HG02623 (cell line): ENCODE results near the gene JADE1.
A peak's percentile ranks its signal among the peaks of the same experiment; 100 is the strongest.

Experiments
- ATAC-seq: cut with Tn5 transposase; IDR thresholded peaks from one replicate; pipeline ENCODE4 v1.9.1; 2021; ENCODE audit warnings: moderate library complexity; ENCODE audit not compliant: unreplicated experiment

Gene JADE1

GRCh38 chr4:128809477-128810330, at the start of gene JADE1:
JADE1 (plus strand) TSS chr4:128809700; CDS start chr4:128831759, 22,059 bp downstream.
- peak; percentile 42 for ATAC-seq

GRCh38 chr4:128766781-128767180, 42.7 kb upstream of the JADE1 start:
- no peak for ATAC-seq

- no peak for ATAC-seq
Measured at GRCh38 chr4:128768373-128768996, 41.0 kb upstream of the JADE1 start.

GRCh38 chr4:128769011-128769410, 40.5 kb upstream of the JADE1 start:
- no peak for ATAC-seq

- no peak for ATAC-seq
Measured at GRCh38 chr4:128770807-128771206, 38.7 kb upstream of the JADE1 start.

GRCh38 chr4:128775477-128775876, 34.0 kb upstream of the JADE1 start:
- ATAC-seq, result no peak

- no peak for ATAC-seq
Measured at GRCh38 chr4:128775916-128776315, 33.6 kb upstream of the JADE1 start.

GRCh38 chr4:128776794-128777216, 32.7 kb upstream of the JADE1 start:
- ATAC-seq, result no peak

GRCh38 chr4:128780688-128781087, 28.8 kb upstream of the JADE1 start:
- ATAC-seq, result no peak

- ATAC-seq, result no peak
Measured at GRCh38 chr4:128782076-128782715, 27.3 kb upstream of the JADE1 start.

- ATAC-seq, result no peak
Measured at GRCh38 chr4:128782875-128783614, 26.5 kb upstream of the JADE1 start.

- no peak for ATAC-seq
Measured at GRCh38 chr4:128787509-128788311, 21.8 kb upstream of the JADE1 start.

GRCh38 chr4:128793859-128794672, 15.4 kb upstream of the JADE1 start:
- ATAC-seq, result no peak

- no peak for ATAC-seq
Measured at GRCh38 chr4:128796934-128797333, 12.6 kb upstream of the JADE1 start.

- ATAC-seq, result no peak
Measured at GRCh38 chr4:128800284-128800683, 9.2 kb upstream of the JADE1 start.

- ATAC-seq, result no peak
Measured at GRCh38 chr4:128800701-128801284, 8.7 kb upstream of the JADE1 start.

- no peak for ATAC-seq
Measured at GRCh38 chr4:128802680-128803628, 6.5 kb upstream of the JADE1 start.

GRCh38 chr4:128803783-128804182, 5.7 kb upstream of the JADE1 start:
- no peak for ATAC-seq
